Panc1 (cell line): ENCODE data around the gene FAM229A.

Experiments used
- CTCF ChIP-seq: fragments of 450-650 bp; IDR thresholded peaks from 2 replicates; pipeline ENCODE4 v1.5.1; 2017; ENCODE audit warnings: mild to moderate bottlenecking
- POLR2AphosphoS5 ChIP-seq: IDR thresholded peaks from 2 replicates; pipeline ENCODE4 v1.6.1; 2012; ENCODE audit warnings: mild to moderate bottlenecking, low read depth, low read length, moderate library complexity
- TCF7L2 ChIP-seq: IDR thresholded peaks from 2 replicates; pipeline ENCODE4 v1.6.1; 2011; ENCODE audit warnings: mild to moderate bottlenecking, low read depth, low read length, inconsistent platforms

DNA sequence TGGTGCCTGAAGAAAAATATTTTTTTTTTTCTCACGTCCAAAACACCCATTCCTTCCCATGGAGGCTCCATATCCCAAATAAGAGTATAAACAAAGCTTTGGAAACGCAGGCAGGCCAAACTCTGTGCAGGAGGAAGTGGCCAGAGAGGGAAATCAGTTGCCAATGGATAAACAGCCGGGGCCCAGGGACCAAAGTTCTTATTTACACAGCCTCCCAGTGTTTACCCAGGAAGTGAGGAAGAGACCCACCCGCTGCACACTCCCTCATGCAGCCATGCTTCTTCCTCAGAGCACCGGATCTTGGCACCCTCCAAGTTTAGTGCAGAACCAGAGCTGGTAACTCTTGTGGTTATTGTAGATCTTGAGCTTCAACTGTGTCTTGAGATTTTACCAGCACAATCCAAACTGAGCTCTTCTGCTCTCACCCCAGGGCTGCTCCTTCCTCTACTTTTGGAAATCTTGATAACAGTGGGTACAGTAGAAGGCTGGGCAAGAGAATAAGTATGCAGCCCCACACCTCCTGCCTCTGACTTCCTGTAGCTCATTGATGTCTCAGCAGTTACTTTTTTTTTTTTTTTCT, 40.5 kb downstream of the FAM229A start:
- TF ChIP-seq CTCF (no peak), POLR2AphosphoS5 (no peak), TCF7L2 (no peak)
